IMR-90 (cell line): ENCODE measurements around the gene ALDOB. TPM values are rescaled to one million over a fixed set of nuclear protein-coding genes. Genes with fewer than 3 reads are reported as not detected.

Experiments used
- ATAC-seq: fragments of 200-7000 bp; cut with Tn5 transposase; 2 replicates; pipeline ENCODE4 v1.9.1; 2020; ENCODE audit warnings: low read depth, mild to moderate bottlenecking, moderate library complexity
- BruUV-seq: library from RNA; stranded (reverse); fragments of 400-500 nt; replicated peaks from 2 replicates; lab custom pipeline; 2021; lab: Mats Ljungman, UMichigan
- CTCF ChIA-PET: fragments of 300-600 bp; formaldehyde crosslinking; extraction: SDS; loops from one replicate; lab custom pipeline; 2021; ENCODE audit warnings: antibody characterized with exemption; lab: Yijun Ruan, JAX
- POLR2A ChIA-PET: fragments of 300-600 bp; sonication (Branson Sonifier 250); formaldehyde crosslinking; loops from one replicate; lab custom pipeline; 2022; ENCODE audit warnings: antibody characterized with exemption; ENCODE audit not compliant: unreplicated experiment; lab: Charles Lee
- DNase-seq: peaks from one replicate; pipeline ENCODE4 v3.0.0; 2013
- H2AFZ ChIP-seq: replicated peaks from 2 replicates; pipeline ENCODE3; 2013; ENCODE audit warnings: low read length, mild to moderate bottlenecking; ENCODE audit not compliant: poor library complexity
- H2AK5ac ChIP-seq: 2 replicates; pipeline ENCODE4 v1.6.1; 2013; ENCODE audit warnings: low read depth, low read length, inconsistent platforms
- H2AK9ac ChIP-seq: replicated peaks from 2 replicates; pipeline ENCODE3; 2013; ENCODE audit warnings: mild to moderate bottlenecking, low read depth, low read length, moderate library complexity; ENCODE audit not compliant: poor library complexity
- H2BK120ac ChIP-seq: 2 replicates; pipeline ENCODE4 v1.6.1; 2013; ENCODE audit warnings: low read depth, low read length, inconsistent platforms
- H2BK15ac ChIP-seq: 3 replicates; pipeline ENCODE4 v1.6.1; 2013; ENCODE audit warnings: low read depth, low read length, inconsistent platforms
- H2BK20ac ChIP-seq: 2 replicates; pipeline ENCODE4 v1.6.1; 2013; ENCODE audit warnings: low read depth, mild to moderate bottlenecking, inconsistent platforms, low read length, moderate library complexity
- H2BK5ac ChIP-seq: 2 replicates; pipeline ENCODE4 v1.6.1; 2013; ENCODE audit warnings: mild to moderate bottlenecking, low read depth, low read length, inconsistent platforms; ENCODE audit not compliant: poor library complexity, severe bottlenecking
- H3K14ac ChIP-seq: replicated peaks from 2 replicates; pipeline ENCODE4 v1.6.1; 2013; ENCODE audit warnings: low read depth, low read length, inconsistent platforms
- H3K18ac ChIP-seq: 2 replicates; pipeline ENCODE4 v1.6.1; 2013; ENCODE audit warnings: low read depth, low read length, control low read depth
- H3K23ac ChIP-seq: 2 replicates; pipeline ENCODE4 v1.6.1; 2013; ENCODE audit warnings: low read depth, low read length, inconsistent platforms
- H3K27ac ChIP-seq: 2 replicates; pipeline ENCODE4 v1.5.1; 2013; ENCODE audit warnings: mild to moderate bottlenecking, control low read depth, low read length; ENCODE audit not compliant: insufficient read depth
- H3K27me3 ChIP-seq: 2 replicates; pipeline ENCODE4 v1.6.1; 2013; ENCODE audit warnings: low read length; ENCODE audit not compliant: control insufficient read depth, insufficient read depth
- H3K36me3 ChIP-seq: 2 replicates; pipeline ENCODE4 v1.6.1; 2013; ENCODE audit warnings: low read length, mixed read lengths; ENCODE audit not compliant: control insufficient read depth, insufficient read depth
- H3K4ac ChIP-seq: 2 replicates; pipeline ENCODE4 v1.6.1; 2013; ENCODE audit warnings: low read depth, low read length, inconsistent platforms
- H3K4me1 ChIP-seq: 2 replicates; pipeline ENCODE4 v1.6.1; 2013; ENCODE audit warnings: low read length, mixed read lengths; ENCODE audit not compliant: control insufficient read depth, insufficient read depth
- H3K4me2 ChIP-seq: 2 replicates; pipeline ENCODE4 v1.6.1; 2013; ENCODE audit warnings: low read depth, mild to moderate bottlenecking, control low read depth, low read length, moderate library complexity
- H3K4me3 ChIP-seq: 2 replicates; pipeline ENCODE4 v1.5.1; 2013; ENCODE audit warnings: low read depth, mild to moderate bottlenecking, control low read depth, low read length, moderate library complexity; ENCODE audit not compliant: insufficient read depth
- H3K56ac ChIP-seq: 2 replicates; pipeline ENCODE4 v1.6.1; 2013; ENCODE audit warnings: low read length, inconsistent platforms; ENCODE audit not compliant: insufficient read depth; ENCODE audit errors: extremely low read depth
- H3K79me1 ChIP-seq, 2 experiments: 2 replicates each; pipeline ENCODE4 v1.6.1; 2013; ENCODE audit warnings: low read length in 2 of 2, inconsistent platforms in 1 of 2, low read depth in 1 of 2
- H3K9ac ChIP-seq: 2 replicates; pipeline ENCODE4 v1.6.1; 2013; ENCODE audit warnings: low read depth, low read length, control low read depth
- H3K9me1 ChIP-seq: 2 replicates; pipeline ENCODE4 v1.6.1; 2013; ENCODE audit warnings: low read length, inconsistent platforms; ENCODE audit not compliant: insufficient read depth
- H3K9me3 ChIP-seq: 2 replicates; pipeline ENCODE4 v1.6.1; 2013; ENCODE audit warnings: low read length; ENCODE audit not compliant: control insufficient read depth, insufficient read depth
- H4K20me1 ChIP-seq: 2 replicates; pipeline ENCODE4 v1.6.1; 2013; ENCODE audit warnings: low read length, inconsistent platforms; ENCODE audit not compliant: insufficient read depth
- H4K5ac ChIP-seq: 2 replicates; pipeline ENCODE4 v1.6.1; 2013; ENCODE audit warnings: mild to moderate bottlenecking, low read depth, low read length, control low read depth
- H4K8ac ChIP-seq, 2 experiments: 2 replicates each; pipeline ENCODE4 v1.6.1; 2013; ENCODE audit warnings: low read depth in 2 of 2, low read length in 2 of 2, control low read depth in 1 of 2, inconsistent platforms in 1 of 2
- H4K91ac ChIP-seq: 2 replicates; pipeline ENCODE4 v1.6.1; 2013; ENCODE audit warnings: low read depth, low read length, inconsistent platforms; ENCODE audit not compliant: insufficient read depth
- CEBPB ChIP-seq: IDR thresholded peaks from 2 replicates; pipeline ENCODE4 v1.6.1; 2012; ENCODE audit warnings: low read depth, low read length, improper control_type of control experiment
- CHD1 ChIP-seq: IDR thresholded peaks from 2 replicates; pipeline ENCODE4 v1.6.1; 2012; ENCODE audit warnings: low read depth, low read length, improper control_type of control experiment
- RFX5 ChIP-seq: IDR thresholded peaks from 2 replicates; pipeline ENCODE4 v1.8.0; 2012; ENCODE audit warnings: low read depth, mild to moderate bottlenecking, low read length, moderate library complexity
- dilution Hi-C: fragments of 300-500 bp; cut with HindIII; formaldehyde crosslinking; loops from one replicate; pipeline ENCODE4 v1.14.3; 2018; ENCODE audit warnings: low sequenced_read_pairs; ENCODE audit not compliant: unreplicated experiment
- in situ Hi-C: fragments of 300-500 bp; cut with MboI; formaldehyde crosslinking; loops from 3 replicates; pipeline ENCODE4 v1.14.3; 2019; ENCODE audit warnings: low sequenced_read_pairs, inconsistent platforms, mixed read lengths
- intact Hi-C: fragments of 100-400 bp; cut with micrococcal nuclease; formaldehyde crosslinking; loops from 2 replicates; pipeline ENCODE4 v1.10.0; 2022
- polyA plus RNA-seq, 3 experiments: library from polyadenylated mRNA; depleted of rRNA; stranded (reverse); fragments of >200 nt; gene quantifications; 2 replicates each; pipeline ENCODE4 v1.2.3, GENCODE V29; 2012; ENCODE audit warnings: low replicate concordance in 1 of 3
- total RNA-seq: library from RNA; depleted of rRNA; stranded (reverse); fragments of >200 nt; gene quantifications from 2 replicates; pipeline ENCODE4 v1.2.3, GENCODE V29; 2012
- TF ChIP-seq, protein P1 (sequence below): fragments of 150-350 bp; IDR thresholded peaks from 2 replicates; pipeline ENCODE4 v1.6.1; 2016; ENCODE audit warnings: low read depth, mild to moderate bottlenecking, low read length, moderate library complexity, borderline replicate concordance

The ALDOB gene
- total and polyA plus RNA-seq, 2 of the 4 experiments (the other 2 are of a cell fraction) = not detected

- H3K27ac ChIP-seq = no peak overlapping the region
- DNase-seq (no peak), ATAC-seq (no peak)
- H3K27me3 ChIP-seq = no peaks in the 10 kb centered on the region
- no peak overlapping the region for H2AK5ac ChIP-seq
- no peak for TF ChIP-seq CHD1
- TF ChIP-seq CEBPB = no peak
- TF ChIP-seq, protein P1, sequence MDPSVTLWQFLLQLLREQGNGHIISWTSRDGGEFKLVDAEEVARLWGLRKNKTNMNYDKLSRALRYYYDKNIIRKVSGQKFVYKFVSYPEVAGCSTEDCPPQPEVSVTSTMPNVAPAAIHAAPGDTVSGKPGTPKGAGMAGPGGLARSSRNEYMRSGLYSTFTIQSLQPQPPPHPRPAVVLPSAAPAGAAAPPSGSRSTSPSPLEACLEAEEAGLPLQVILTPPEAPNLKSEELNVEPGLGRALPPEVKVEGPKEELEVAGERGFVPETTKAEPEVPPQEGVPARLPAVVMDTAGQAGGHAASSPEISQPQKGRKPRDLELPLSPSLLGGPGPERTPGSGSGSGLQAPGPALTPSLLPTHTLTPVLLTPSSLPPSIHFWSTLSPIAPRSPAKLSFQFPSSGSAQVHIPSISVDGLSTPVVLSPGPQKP = no peak
- no peak for TF ChIP-seq RFX5
- no peak overlapping the region for H2BK5ac ChIP-seq
- BruUV-seq = no TSS peak
- H4K8ac ChIP-seq = no peak overlapping the region
- H3K9me1 ChIP-seq = no peaks in the 10 kb centered on the region
- no peak overlapping the region for H3K4me2 ChIP-seq
- H3K14ac ChIP-seq = no peak overlapping the region
- H3K36me3 ChIP-seq = no peaks in the 10 kb centered on the region
- H4K20me1 ChIP-seq = no peaks in the 10 kb centered on the region
- no peak overlapping the region for H4K5ac ChIP-seq
- H3K9me3 ChIP-seq = peaks cover 30% of the 10 kb centered on the region
- no peak overlapping the region for H2AFZ ChIP-seq
- no peak overlapping the region for H2AK9ac ChIP-seq
- dilution Hi-C loops = no loop called here
- H3K56ac ChIP-seq = no peak overlapping the region
- H4K91ac ChIP-seq = no peak overlapping the region
- no peak overlapping the region for H3K9ac ChIP-seq
- H2BK15ac ChIP-seq = no peak overlapping the region
- 0 out of 4 replicates have a peak, but pooled peaks cover 0 to 2% of the 10 kb centered on the region in 2 experiments for H3K79me1 ChIP-seq
- no peaks in the 10 kb centered on the region for H3K4me1 ChIP-seq
- POLR2A ChIA-PET = no interaction called here
- H3K23ac ChIP-seq = no peak overlapping the region
- H2BK20ac ChIP-seq = no peak overlapping the region
- no peak overlapping the region for H2BK120ac ChIP-seq
- CTCF ChIA-PET = no interaction called here
- H3K18ac ChIP-seq = no peak overlapping the region
- in situ Hi-C loops = no loop called here
- intact Hi-C loops = no loop called here
- H3K4me3 ChIP-seq = no peak overlapping the region
- H3K4ac ChIP-seq = no peak overlapping the region
Measured at GRCh38 chr9:101414839-101415238, 20.7 kb downstream of the ALDOB start.
